GM18858 (cell line): Measurements from ENCODE around the gene WRAP73.

Experiments
- ATAC-seq: cut with Tn5 transposase; IDR thresholded peaks from one replicate; pipeline ENCODE4 v1.9.1; 2021; ENCODE audit not compliant: unreplicated experiment

The WRAP73 gene

DNA sequence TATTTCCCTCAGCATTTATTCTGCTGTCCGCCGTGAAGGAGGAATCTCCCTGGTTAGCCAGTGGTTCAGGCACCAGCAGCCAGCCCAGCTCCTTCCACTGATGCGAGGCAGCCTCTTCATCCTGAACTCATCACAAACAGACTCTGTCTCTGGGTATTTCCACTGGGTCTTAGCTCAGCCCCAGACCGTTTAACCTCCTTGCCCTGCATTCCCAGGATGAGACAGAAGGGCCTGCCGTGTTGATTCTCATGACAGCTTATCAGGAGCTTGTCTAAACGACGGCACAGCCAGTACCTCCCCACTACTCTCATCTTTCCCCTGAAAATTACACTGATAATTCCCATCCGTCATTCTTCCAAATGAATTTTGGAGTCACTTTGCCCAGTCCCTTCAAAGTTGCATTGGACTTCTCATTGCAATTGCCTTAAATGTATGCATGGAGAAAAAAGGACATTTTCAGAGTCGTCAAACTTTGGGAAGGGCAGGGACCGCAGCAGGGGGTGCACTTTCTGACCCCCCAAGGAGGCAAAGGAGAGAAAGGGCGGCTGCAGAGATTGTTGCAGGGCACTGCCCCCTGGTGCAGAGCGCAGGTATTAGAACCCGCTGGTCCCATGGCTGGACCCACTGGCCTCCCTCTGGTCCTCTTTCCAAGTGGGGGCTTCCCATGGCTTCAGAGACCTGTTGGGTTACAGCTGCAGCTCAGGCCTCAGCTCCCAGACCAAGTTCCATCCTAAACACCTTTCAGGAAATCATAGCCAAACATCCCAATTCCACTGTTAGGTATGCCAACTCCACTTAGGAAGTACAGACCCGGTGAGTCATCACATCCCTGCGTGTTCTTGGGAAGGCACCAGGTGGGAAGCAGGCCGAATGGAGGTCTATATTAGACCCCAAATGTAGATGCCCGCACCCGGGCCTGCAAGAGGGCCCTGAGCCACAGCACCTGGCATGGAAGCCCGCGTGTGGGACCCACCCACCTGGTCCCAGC, 34.9 kb downstream of the WRAP73 start:
- ATAC-seq: no peak

- ATAC-seq: no peak
Observed at GRCh38 chr1:3612123-3612522, 37.8 kb downstream of the WRAP73 start.

- ATAC-seq: no peak
Observed at GRCh38 chr1:3611170-3612019, 38.5 kb downstream of the WRAP73 start, which contains the start of gene MEGF6. TSS of gene MEGF6 (minus strand) at chr1:3611508. CDS start at chr1:3611268, 240 bp downstream.

- ATAC-seq: no peak
Observed at GRCh38 chr1:3610527-3611169, 39.3 kb downstream of the WRAP73 start.

DNA sequence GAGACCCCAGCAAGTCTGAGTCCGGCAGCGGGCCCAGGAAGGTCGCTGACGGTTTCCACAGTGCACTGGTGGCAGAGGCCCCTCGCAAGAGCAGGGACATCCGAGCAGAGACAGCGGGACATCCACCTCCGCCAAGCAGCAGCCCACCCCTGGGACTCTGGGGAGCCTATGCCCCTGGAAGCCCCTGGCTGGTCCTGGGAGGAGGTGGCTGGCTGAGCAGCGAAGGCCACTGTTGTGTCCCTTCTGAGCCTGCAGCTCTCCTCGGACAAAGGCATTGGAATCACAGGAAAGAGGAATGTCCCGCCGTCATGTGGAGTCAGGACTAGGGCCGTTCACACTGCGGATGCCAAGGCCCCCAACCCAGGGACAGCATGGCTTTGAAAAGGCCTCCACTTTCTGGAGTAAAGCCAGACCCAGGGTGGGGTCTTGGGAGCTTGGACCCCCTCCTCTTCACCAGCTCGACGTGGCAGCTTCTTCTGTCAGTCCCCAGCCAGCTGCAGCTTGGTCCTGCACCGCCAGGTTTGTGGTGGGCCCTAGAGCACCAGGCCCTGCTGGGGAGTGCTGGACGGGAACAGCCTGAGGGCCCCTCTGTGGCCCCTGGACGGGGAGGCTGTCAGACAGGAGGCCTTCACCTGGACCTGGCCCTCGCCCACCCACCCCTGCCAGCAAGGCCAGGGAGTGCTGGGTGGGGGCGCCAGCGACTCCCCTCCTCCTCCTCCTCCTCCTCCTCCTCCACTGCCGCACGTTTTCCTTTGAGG, 40.0 kb downstream of the WRAP73 start:
- ATAC-seq: no peak

DNA sequence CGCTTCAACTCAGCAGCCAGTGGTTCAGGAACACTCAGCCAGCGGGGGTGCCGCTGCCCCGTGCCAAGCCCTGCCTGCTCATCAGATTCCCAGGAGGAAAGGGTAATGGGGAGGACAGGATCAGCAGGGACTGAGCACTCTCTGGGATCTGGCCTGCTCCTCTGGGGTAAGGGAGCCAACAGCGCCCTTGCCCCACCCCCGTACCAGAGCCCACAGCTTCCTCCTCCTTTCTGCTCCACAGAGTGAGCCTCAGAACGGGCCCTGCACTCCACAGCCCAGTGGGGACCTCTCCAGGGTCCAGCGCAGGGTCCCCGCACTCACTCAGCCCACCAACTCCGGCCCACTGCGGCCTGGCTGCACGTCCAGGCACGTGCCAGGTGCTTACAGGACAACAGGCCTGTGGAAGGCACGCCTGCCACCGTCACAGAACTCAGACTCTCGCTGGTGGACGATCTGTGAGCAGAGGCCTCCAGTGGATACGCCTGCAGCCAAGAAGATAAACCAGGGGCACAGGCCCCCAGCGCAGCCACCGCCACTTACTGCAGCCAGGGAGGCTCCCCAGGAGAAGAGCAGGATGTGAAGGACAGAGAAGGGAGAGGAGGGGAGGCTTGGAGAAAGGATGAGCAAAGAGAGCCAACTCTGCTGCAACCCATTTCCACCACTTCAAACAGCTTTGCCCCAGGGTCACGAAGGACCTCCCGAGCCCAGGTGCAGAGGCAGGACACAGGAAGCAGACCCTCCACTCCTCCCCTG, 40.7 kb downstream of the WRAP73 start:
- no peak for ATAC-seq

DNA sequence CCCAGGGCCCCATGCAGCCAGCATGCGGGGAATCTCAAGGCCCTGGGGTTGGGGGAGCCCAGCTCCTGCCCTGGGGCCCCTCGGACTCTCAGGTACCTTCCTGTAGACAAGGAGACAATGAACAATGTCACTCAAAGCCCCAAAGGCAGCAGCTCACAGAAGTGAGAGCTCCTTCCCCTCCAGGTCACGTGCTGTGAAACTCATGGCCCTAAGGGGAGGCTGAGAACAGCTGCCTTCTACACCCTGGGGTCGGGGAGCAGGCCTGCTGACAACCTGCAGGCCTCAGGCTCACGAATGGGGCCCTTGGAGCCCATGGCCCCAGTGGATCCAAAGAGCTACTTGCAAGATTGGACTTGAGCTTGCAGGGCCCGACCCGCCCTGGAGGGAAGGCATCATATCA, 41.7 kb downstream of the WRAP73 start:
- no peak for ATAC-seq

GRCh38 chr1:3607703-3608065, 42.2 kb downstream of the WRAP73 start:
- ATAC-seq: no peak

GRCh38 chr1:3606779-3607702, 42.9 kb downstream of the WRAP73 start:
- no peak for ATAC-seq

DNA sequence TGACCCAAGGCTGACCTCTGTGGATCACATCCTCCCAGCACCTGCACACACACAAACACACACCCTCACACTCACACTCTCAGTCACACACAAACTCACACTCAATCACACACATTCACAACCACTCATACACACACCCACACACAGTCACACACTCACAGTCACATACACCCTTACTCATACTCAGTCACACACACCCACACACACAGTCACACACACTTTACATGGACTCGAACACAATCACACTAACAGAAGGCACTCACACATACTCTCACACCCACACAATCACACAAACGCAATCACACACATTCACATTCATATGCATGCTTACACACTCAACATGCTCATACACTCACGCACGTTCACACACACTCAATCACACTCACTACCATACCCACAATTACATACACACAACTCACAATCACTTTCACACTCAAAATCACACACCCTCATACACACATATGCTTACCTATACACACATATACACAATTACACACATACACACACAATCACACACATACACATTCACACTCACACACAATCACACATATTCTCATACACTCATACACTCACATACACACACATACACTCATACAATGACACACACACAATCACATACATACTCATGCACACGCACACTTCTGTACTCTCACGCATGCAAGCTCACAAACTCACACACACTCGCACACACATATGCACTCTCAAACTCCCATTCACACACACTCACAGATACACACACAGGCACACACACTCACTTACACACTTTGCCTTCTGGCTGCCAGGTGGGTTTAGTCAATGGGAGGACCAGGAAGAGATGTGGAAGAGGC, 44.7 kb downstream of the WRAP73 start:
- no peak for ATAC-seq

DNA sequence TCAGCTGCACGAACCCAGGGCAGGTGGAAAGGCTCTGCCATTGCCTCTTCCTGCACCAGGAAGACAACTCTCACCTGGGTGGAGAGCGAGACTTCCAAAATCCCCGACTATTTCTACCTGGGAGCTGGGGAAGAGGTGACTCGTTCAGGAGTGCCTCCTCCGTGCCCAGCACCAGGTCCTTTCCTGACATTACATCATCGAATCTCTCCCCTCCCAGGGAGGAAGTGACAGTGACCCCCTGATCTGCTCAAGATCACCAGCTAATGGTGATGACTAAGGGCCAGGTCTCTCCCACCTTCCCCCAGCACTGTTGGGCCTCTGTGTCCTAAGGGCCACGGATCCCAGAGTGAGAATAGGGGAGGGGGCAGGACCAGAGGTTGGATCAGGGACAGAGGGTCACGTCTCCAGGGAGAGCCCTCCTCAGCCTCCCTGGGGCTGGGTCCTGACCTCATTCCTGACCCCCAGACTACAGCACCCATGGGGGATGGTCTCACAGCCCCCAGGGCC, 45.4 kb downstream of the WRAP73 start:
- ATAC-seq: no peak

DNA sequence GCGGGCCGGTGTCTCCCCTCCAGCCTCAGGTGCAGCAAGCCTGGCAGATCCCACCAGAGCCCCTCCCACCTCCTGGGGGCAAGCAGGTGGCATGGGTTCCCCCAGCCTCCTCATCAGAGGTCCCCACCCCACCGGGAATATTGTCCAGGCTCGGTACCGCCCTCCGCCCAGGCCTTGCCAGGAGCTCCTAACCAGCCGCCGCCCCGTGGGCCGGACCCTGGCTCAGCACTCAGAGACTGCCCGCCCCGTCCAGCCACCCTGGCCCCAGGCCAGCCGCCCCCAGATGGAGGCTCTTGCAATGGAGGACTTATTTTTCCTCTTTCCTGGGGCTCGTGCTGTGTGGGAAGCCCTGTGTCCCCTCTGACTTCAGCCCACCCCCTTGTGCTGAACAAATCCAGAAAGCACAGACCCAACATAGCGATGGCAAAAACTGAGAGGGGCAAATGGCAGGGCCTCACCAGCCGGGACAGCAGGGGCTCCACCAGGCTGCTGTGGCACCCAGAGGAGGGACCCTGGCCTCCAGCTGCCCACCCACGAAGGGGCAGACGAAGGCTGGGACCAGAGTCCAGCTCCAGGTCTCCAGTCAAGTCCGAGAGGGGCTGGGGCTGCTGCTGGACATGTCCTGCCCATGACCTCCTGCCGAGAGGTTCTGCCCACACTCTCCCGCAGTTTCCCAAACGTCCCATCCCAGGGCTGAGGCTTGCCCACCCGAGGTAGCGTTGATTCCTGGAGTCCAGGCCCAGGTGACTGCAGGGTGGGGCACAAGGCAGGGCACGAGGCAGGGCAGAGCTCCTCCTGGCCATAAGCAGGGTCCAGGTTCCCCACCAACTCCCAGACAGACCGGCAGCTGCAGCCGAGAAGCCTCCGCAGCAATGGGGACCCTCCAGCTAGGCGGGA, 46.1 kb downstream of the WRAP73 start:
- no peak for ATAC-seq

DNA sequence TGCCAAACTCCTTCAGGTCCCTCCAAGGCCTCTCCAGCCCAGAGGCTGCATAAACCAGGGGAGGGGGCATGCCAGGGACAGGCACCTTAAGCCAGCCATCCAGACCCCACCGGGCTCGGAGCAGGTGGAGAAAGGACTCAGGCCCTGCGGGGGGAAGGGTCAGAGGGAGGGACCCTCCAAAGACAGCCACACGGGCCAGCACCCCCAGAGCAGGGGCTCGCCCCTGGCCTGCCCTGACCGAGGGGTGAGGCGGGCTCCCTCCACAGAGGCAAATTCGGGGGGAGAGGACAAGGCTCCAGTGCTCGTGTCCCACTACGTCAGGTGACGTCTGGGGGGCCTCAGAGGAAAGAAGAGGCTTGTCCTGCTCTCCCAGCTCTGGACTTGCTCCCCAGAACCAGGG, 46.7 kb downstream of the WRAP73 start:
- no peak for ATAC-seq

GRCh38 chr1:3602375-3602774, 47.5 kb downstream of the WRAP73 start:
- no peak for ATAC-seq

DNA sequence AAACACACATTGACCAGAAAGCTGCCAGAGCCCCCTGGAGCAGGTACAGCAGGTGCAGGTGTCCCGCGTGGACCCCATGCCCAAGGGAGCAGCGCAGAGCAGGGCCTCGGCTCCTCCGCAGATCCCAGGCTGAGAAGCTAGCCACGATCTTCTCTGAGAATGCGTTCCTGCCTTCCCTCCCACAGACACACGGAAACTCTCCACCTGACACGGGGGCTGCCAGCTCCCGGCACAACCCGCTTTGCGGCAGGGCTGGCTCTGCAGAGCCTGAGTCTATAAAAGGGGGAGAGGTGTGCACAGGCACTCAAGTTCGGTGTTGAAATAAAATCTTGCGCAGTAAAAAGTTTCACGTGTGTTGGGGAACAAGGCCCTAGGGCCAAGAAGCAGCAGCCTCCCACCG, 48.2 kb downstream of the WRAP73 start:
- ATAC-seq: no peak

DNA sequence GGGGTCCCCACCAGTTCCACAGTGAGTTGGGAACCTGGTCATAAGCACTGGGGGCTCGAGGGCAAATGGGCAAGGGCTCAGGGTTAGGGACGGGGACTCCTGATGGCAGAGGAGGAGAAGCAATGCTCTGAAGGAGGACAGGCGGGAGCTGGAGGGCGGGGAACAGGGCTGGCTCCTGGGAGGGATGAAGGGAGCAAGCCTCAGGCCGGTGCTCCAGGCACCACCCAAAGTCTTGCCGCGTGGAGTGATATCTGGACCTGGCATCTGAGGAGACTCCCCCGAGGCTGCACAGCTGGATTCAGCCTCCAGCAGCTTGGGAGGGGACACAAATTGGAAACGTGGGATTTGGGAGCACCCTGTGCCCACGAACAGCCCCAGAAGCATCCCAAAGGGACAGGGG, 49.5 kb downstream of the WRAP73 start:
- ATAC-seq: no peak

DNA sequence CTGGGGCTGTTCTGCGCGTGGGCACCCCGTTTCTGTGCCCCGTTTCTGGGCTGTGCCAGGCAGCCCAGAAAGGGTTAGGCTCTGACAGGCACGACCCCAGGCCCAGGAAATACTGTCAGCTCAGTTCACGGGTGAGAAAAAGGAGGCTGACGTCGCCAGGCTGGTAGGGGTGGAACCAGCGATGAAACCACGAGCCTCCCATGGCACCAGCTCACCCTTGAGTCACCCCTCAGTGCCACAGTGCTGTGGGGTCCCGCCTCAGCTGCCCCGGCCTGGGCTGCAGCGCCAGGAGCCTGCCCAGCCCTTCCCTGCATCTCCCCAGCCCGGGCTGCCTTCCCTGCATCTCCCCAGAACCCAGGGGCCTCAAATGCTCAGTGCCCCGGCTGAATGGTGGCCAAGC, 50.1 kb downstream of the WRAP73 start:
- ATAC-seq: no peak
